Activated B cell treated with CpG ODN at 0.5 μM for 24 hours (primary cell): Measurements from ENCODE around the gene RAD9A. TPM values are rescaled to one million over a fixed set of nuclear protein-coding genes. Genes with fewer than 3 reads are reported as not detected.

Experiments used
- ATAC-seq: fragments of 200-7000 bp; cut with Tn5 transposase; one replicate; pipeline ENCODE4 v1.10.0; 2021; ENCODE audit warnings: low read depth, mild to moderate bottlenecking, moderate library complexity
- CTCF ChIA-PET: fragments of 350-600 bp; sonication (Branson Sonifier 250); formaldehyde crosslinking; loops from one replicate; lab custom pipeline; 2021; ENCODE audit warnings: antibody characterized with exemption; lab: Charles Lee
- POLR2A ChIA-PET: fragments of 350-600 bp; sonication (Branson Sonifier 250); formaldehyde crosslinking; loops from one replicate; lab custom pipeline; 2021; ENCODE audit warnings: antibody characterized with exemption; lab: Charles Lee
- DNase-seq: peaks from one replicate; pipeline ENCODE4 v3.0.0; 2022
- H3K27ac Mint-ChIP-seq: one replicate; pipeline ENCODE4 v1.8.0; 2020; ENCODE audit warnings: mixed read lengths
- H3K27me3 Mint-ChIP-seq: one replicate; pipeline ENCODE4 v1.8.0; 2021; ENCODE audit warnings: mixed read lengths
- H3K36me3 Mint-ChIP-seq: one replicate; pipeline ENCODE4 v1.8.0; 2021; ENCODE audit warnings: low read depth, mixed read lengths
- H3K4me1 Mint-ChIP-seq: one replicate; pipeline ENCODE4 v1.8.0; 2021; ENCODE audit warnings: mixed read lengths
- H3K4me3 Mint-ChIP-seq: one replicate; pipeline ENCODE4 v1.8.0; 2020; ENCODE audit warnings: mild to moderate bottlenecking, mixed read lengths
- H3K9me3 Mint-ChIP-seq: one replicate; pipeline ENCODE4 v1.8.0; 2020; ENCODE audit warnings: mixed read lengths
- CTCF ChIP-seq: fragments of 200-600 bp; IDR thresholded peaks from one replicate; pipeline ENCODE4 v1.8.0; 2022; ENCODE audit warnings: antibody characterized with exemption, mild to moderate bottlenecking
- intact Hi-C: fragments of 100-400 bp; cut with micrococcal nuclease; formaldehyde crosslinking; loops from one replicate; pipeline ENCODE4 v1.15.1; 2024
- total RNA-seq: library from RNA; stranded (reverse); gene quantifications from 2 replicates; pipeline ENCODE4 v1.2.3, GENCODE V29; 2022

The RAD9A gene
- total RNA-seq, 1 donor from 2014 or later, result 35.2 TPM

DNA sequence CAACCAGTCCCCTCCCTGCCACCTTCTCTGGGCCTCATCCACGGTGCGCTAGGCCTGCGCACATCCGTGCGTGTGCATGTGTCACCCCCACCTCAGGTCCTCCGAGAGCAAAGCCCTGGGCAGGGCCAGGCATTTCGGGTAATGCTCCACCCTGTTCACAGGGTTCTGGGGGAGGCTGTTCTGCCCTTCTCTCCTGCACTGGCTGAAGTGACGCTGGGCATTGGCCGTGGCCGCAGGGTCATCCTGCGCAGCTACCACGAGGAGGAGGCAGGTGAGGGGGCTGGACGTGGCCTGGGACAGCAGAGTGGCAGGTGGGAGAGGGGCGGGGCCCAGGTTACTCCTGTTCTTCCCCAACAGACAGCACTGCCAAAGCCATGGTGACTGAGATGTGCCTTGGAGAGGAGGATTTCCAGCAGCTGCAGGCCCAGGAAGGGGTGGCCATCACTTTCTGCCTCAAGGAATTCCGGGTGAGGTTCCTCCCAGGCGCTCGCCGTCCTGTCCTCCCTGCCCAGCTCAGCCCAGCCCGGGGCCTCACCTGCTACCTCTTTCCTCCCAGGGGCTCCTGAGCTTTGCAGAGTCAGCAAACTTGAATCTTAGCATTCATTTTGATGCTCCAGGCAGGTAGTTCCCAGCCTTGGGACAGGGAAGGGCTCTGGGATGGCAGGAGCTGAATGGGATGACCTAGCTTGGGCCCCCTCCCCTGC, 3.9 kb downstream of the RAD9A start:
- Mint-ChIP-seq H3K27ac (no peak overlapping the region), H3K36me3 (peaks cover 45% of the 10 kb centered on the region), H3K4me1 (peaks cover 57% of the 10 kb centered on the region), H3K9me3 (no peaks in the 10 kb centered on the region), H3K4me3 (no peak overlapping the region), H3K27me3 (no peaks in the 10 kb centered on the region)
- intact Hi-C loops, result no loop called here
- TF ChIP-seq CTCF, result no peak
- CTCF ChIA-PET, result interaction anchor here (1.7 kb wide), 1 partner anchor 13 kb away, joined by 4 read pairs; no protein-coding TSS in a partner anchor
- ATAC-seq, result no peak
- POLR2A ChIA-PET, result interaction anchor here (0.6 to 17.5 kb wide), 7 partner anchors 22 to 110 kb away, joined by 3 to 693 read pairs (median 5); partner anchors contain the start of genes PITPNM1, POLD4, PTPRCAP and RPS6KB2
- DNase-seq, result no peak

DNA sequence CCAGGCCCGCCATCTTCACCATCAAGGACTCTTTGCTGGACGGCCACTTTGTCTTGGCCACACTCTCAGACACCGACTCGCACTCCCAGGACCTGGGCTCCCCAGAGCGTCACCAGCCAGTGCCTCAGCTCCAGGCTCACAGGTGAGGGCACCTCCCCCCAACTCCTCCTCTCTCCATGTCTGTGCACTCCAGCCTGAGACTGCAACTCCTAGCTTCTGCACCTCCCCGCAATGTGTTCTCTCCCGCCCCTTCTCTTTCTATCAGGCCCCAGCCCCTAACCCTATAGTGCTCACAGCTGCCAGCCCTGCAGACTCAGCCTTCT, 4.4 kb downstream of the RAD9A start:
- peaks cover 57% of the 10 kb centered on the region for H3K4me1 Mint-ChIP-seq
- intact Hi-C loops, result no loop called here
- H3K27ac Mint-ChIP-seq, result no peak overlapping the region
- TF ChIP-seq CTCF, result no peak
- ChIA-PET CTCF (interaction anchor here (1.7 kb wide), 1 partner anchor 14 kb away, joined by 4 read pairs; no protein-coding TSS in a partner anchor), POLR2A (interaction anchor here (0.6 to 17.5 kb wide), 6 partner anchors 22 to 109 kb away, joined by 3 to 693 read pairs (median 4); partner anchors contain the start of genes PITPNM1, POLD4, PTPRCAP and RPS6KB2)
- H3K36me3 Mint-ChIP-seq, result peaks cover 48% of the 10 kb centered on the region
- no peak for ATAC-seq
- H3K9me3 Mint-ChIP-seq, result no peaks in the 10 kb centered on the region
- no peaks in the 10 kb centered on the region for H3K27me3 Mint-ChIP-seq
- no peak for DNase-seq
- H3K4me3 Mint-ChIP-seq, result no peak overlapping the region

- ChIA-PET POLR2A (interaction anchor here (0.6 to 17.5 kb wide), 8 partner anchors 15 to 109 kb away, joined by 3 to 693 read pairs (median 5); partner anchors contain the start of genes PITPNM1, POLD4, PTPRCAP and RPS6KB2), CTCF (interaction anchor here (1.7 kb wide), 1 partner anchor 15 kb away, joined by 4 read pairs; no protein-coding TSS in a partner anchor)
- H3K4me3 Mint-ChIP-seq, result no peak overlapping the region
- no peaks in the 10 kb centered on the region for H3K27me3 Mint-ChIP-seq
- peak overlapping the region; percentile 77 for H3K27ac Mint-ChIP-seq
- no peaks in the 10 kb centered on the region for H3K9me3 Mint-ChIP-seq
- H3K4me1 Mint-ChIP-seq, result peaks cover 52% of the 10 kb centered on the region
- peaks cover 48% of the 10 kb centered on the region for H3K36me3 Mint-ChIP-seq
- TF ChIP-seq CTCF, result no peak
- ATAC-seq, result no peak
- no peak for DNase-seq
- intact Hi-C loops, result no loop called here
Measured at GRCh38 chr11:67396587-67397389, 5.0 kb downstream of the RAD9A start.

DNA sequence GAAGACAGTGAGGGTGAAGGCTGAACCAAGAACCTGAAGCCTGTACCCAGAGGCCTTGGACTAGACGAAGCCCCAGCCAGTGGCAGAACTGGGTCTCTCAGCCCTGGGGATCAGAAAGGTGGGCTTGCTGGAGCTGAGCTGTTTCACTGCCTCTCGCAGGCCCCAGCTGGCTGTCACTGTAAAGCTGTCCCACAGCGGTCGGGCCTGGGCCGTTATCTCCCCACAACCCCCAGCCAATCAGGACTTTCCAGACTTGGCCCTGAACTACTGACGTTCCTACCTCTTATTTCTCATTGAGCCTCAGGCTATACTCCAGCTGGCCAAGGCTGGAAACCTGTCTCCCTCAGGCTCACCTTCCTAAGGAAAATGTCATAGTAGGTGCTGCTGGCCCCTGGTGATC, 5.8 kb downstream of the RAD9A start:
- no peaks in the 10 kb centered on the region for H3K27me3 Mint-ChIP-seq
- peaks cover 54% of the 10 kb centered on the region for H3K4me1 Mint-ChIP-seq
- no peak for DNase-seq
- no peak for ATAC-seq
- H3K27ac Mint-ChIP-seq, result no peak overlapping the region
- intact Hi-C loops, result no loop called here
- ChIA-PET POLR2A (interaction anchor here (0.8 to 17.5 kb wide), 6 partner anchors 14 to 129 kb away, joined by 3 to 693 read pairs (median 4); partner anchors contain the start of genes POLD4, PTPRCAP and RPS6KB2), CTCF (no interaction called here)
- no peaks in the 10 kb centered on the region for H3K9me3 Mint-ChIP-seq
- no peak for TF ChIP-seq CTCF
- no peak overlapping the region for H3K4me3 Mint-ChIP-seq
- peaks cover 46% of the 10 kb centered on the region for H3K36me3 Mint-ChIP-seq
